GM19324 (cell line): ENCODE data around the gene MCF2L2.
"Not testable (repeated sequence)": the region's sequence is repeated elsewhere in the genome, so short reads cannot be mapped to it uniquely, and the experiment has no call there.

Experiments used
- ATAC-seq: cut with Tn5 transposase; IDR thresholded peaks from one replicate; pipeline ENCODE4 v1.9.1; 2021; ENCODE audit warnings: mild to moderate bottlenecking, moderate library complexity; ENCODE audit not compliant: unreplicated experiment, low FRiP score

MCF2L2 gene, protein sequence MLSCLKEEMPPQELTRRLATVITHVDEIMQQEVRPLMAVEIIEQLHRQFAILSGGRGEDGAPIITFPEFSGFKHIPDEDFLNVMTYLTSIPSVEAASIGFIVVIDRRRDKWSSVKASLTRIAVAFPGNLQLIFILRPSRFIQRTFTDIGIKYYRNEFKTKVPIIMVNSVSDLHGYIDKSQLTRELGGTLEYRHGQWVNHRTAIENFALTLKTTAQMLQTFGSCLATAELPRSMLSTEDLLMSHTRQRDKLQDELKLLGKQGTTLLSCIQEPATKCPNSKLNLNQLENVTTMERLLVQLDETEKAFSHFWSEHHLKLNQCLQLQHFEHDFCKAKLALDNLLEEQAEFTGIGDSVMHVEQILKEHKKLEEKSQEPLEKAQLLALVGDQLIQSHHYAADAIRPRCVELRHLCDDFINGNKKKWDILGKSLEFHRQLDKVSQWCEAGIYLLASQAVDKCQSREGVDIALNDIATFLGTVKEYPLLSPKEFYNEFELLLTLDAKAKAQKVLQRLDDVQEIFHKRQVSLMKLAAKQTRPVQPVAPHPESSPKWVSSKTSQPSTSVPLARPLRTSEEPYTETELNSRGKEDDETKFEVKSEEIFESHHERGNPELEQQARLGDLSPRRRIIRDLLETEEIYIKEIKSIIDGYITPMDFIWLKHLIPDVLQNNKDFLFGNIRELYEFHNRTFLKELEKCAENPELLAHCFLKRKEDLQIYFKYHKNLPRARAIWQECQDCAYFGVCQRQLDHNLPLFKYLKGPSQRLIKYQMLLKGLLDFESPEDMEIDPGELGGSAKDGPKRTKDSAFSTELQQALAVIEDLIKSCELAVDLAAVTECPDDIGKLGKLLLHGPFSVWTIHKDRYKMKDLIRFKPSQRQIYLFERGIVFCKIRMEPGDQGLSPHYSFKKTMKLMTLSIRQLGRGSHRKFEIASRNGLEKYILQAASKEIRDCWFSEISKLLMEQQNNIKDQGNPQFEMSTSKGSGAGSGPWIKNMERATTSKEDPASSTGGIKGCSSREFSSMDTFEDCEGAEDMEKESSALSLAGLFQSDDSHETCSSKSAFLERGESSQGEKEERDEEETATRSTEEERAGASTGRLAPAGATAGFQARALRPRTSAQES

GRCh38 chr3:183428447-183429211 lies at the start of gene MCF2L2:
MCF2L2 (minus strand) TSS chr3:183428619; CDS start chr3:183427977, 642 bp downstream.
- ATAC-seq, result no peak

- no peak for ATAC-seq
Measured at GRCh38 chr3:183477801-183478456, 49.5 kb upstream of the MCF2L2 start.

DNA sequence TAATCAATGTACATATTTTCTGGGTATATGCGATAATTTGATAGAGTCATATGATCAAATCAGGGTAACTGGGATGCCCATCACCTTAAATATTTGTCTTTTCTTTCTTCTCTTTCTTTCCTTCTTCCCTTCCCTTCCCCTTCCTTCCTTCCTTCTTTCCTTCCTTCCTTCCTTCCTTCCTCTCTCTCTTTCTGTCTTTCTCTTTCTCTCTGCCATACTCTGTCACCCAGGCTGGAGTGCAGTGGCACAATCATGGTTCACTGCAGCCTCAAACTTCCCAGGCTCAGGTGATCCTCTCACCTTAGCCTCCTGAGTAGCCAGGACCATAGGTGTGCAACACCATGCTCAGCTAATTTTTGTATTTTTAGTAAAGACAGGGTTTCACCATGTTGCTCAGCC lies 47.3 kb upstream of the MCF2L2 start:
- not testable (repeated sequence) for ATAC-seq

DNA sequence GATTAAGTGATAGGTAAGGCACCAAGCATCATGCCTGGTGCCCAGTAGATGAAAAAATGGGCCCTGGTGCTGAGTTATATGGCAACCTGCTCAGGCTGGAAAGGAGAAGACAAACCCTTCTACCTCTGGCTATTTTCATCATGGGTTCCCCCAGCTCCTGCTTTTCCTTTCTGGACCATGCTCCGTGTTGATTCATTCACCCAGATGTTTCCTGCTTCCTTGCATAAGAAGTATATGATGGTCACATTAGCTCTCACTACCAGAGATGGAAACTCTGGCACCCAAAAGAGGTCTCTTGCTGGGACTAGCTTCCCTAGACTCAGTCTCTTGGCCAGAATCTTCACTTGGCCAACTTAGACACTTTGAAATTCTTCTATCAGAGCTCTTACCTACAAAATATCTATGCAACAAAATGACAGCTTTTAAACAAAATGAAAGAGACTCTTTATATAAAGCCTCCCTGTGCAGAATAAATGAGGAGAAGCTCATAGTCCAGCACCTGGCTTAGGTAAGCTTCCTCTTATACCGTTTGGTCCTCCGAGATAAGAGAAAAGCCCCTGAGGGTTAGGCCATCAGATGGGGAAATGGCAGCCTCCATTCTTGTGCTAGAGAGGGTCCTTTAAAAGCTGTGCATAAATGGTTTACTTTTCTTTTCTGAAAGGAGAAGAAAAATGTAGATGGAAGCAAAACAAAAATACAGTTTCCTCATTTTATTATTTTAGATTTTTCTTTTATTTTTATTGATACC lies 46.8 kb upstream of the MCF2L2 start:
- ATAC-seq, result no peak

GRCh38 chr3:183473969-183474368 lies 45.5 kb upstream of the MCF2L2 start:
- ATAC-seq, result no peak

DNA sequence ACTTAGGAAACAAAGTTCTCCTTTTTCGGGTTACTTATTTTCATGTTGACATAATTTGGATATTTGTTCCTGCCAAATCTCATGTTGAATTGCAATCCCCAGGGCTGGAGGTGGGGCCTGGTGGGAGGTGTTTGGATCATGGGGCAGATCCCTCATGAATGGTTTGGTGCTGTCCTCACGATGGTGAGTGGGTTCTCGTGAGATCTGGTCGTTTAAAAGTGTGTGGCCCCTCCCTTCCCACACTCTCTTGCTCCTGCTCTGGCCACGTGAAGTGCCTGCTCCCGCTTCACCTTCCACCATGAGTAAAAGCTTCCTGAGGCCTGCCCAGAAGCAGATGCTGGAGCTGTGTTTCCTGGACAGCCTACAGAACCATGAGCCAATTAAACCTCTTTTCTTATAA lies 43.7 kb upstream of the MCF2L2 start:
- no peak for ATAC-seq

- no peak for ATAC-seq
Measured at GRCh38 chr3:183468424-183468823, 40.0 kb upstream of the MCF2L2 start.

GRCh38 chr3:183466575-183466974 lies 38.2 kb upstream of the MCF2L2 start:
- ATAC-seq, result no peak

GRCh38 chr3:183465710-183466109 lies 37.3 kb upstream of the MCF2L2 start:
- ATAC-seq, result not testable (repeated sequence)

DNA sequence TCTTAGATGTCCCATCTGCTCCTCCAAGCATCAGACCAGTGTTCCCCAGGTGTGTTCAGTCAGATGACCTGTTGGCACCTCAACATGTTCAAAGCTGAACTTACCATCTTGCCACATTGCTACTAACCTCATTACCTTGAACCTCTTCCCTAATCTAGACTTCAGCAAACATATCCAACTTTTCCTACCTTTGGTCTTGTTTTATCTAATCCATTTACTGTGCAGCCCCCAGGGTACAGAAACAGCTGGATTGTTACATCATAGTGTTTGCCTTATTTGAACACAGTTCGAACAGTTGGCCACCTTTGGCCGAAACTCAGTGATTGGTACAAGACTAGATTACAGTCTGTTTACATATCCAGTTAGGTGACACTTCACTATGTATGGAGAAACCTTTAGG lies 36.1 kb upstream of the MCF2L2 start:
- no peak for ATAC-seq

DNA sequence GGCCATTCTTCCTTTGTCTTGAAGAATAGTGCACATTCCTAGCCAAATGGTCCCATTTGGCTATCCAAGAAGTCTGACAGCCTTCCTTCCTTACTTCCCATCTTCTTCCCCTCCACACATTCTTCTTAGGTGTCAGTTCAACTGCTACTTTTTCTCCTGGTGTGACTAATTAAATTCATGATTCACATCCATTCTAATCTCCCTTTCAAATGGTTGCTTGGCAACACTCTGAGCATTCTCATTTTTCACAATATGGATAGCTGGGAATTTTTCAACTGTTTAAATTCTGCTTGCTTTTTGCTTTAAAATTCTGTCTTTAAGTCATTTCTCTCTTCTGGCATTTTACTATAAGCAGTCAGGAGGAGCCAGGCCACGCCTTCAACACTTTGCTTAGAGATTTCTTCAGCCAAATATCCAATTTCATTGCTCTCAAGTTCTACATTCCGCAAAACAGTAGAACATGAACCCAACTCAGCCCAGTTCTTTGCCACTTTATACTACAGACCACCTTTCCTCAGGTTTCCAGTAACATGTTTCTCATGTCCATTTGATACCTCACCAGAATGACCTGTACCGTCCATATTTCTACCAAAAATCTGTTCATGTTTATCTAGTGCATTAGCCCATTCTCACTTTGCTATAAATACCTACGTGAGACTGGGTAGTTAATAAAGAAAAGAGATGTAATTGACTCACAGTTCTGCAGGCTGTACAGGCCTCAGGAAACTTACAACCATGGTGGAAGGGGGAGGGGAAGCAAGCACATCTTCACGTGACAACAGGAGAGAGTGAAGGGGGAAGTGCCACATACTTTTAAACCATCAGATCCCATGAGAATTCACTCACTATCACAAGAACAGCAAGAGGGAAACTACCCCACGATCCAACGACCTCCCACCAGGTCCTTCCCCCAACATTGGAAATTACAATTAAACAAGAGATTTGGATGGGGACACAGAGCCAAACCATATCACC lies 31.9 kb upstream of the MCF2L2 start:
- no peak for ATAC-seq

GRCh38 chr3:183455089-183455488 lies 26.7 kb upstream of the MCF2L2 start:
- ATAC-seq, result no peak

DNA sequence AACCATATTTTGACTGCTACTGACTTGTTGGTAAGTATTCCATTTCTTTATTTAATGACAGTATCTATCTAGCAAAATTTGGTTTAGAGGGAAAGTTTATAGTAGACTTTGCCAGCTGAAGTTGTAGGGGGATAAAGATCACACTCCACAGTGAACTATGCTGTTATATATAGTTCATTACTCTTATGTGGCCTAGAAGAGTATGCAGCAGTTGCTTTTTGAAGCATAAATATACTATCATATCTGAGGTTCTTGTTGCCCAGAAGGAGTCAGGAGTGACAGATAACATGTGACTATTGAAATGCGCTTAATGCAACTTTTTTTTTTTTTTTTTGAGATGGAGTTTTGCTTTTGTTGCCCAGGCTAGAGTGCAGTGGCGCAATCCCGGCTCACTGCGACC lies 25.6 kb upstream of the MCF2L2 start:
- ATAC-seq, result no peak

- no peak for ATAC-seq
Measured at GRCh38 chr3:183449791-183450190, 21.4 kb upstream of the MCF2L2 start.

DNA sequence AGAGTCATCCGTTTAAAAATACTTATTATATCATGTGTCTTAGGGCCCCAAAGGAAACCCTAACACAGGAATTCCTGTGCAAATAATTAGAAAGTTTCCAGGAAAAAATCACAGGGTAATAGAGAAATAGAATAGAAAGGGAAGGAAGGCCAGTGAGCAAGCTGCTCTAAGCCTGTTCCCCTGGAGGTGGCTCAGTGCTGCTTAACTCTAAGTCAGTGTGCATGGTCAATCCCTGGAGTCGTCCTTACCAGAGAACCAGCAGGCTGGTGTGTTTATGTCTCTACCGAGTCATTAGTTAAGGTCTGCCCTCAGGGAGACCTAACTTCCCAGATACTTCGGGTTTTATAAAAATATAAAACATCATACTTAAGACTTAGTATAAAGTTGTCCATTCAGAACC lies 21.0 kb upstream of the MCF2L2 start:
- ATAC-seq, result no peak

DNA sequence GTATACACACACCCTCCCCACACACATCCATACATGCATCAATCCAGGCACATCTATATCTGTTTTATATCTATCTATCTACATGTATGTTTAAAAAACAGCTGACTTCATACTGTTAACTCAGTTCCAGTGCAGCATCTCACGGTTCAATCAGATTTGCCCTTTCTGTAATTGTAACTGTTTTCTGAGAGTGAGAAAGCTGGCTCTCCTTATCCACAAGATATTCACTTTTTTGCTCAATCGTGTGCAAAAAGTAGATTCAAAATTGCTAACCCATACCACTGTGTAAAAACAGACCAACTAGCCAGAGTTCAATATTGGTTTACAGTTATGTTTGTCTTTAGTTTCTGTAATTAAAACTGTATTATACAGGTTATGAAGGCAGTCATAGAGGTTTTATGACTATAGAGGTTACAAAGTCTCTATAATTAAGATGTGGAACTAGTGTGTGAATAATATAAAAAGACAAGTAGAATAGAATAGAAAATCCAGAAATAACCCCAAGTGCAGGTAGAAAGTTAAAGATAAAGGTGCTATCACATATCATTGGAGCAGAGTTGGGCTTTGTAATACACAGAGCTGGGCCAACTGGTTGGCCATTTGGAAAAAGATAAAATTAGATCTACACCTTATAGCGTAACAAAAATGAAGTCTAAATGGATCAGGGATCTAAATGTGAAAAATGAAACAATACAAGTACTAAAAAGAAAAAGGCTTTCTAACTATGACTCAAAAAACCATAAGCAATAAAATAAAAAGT lies 20.1 kb upstream of the MCF2L2 start:
- no peak for ATAC-seq
